Neural cell (in vitro differentiated cells): Measurements from ENCODE around the gene HIVEP2.

Experiments used
- TF ChIP-seq, protein P1 (sequence below): fragments of 450-650 bp; IDR thresholded peaks from 2 replicates; pipeline ENCODE4 v1.5.1; 2014; ENCODE audit warnings: antibody characterized with exemption, mild to moderate bottlenecking, moderate library complexity; ENCODE audit not compliant: poor library complexity, severe bottlenecking
- TF ChIP-seq, protein P2 (sequence below): IDR thresholded peaks from 2 replicates; pipeline ENCODE4 v1.6.1; 2012; ENCODE audit warnings: borderline replicate concordance

DNA sequence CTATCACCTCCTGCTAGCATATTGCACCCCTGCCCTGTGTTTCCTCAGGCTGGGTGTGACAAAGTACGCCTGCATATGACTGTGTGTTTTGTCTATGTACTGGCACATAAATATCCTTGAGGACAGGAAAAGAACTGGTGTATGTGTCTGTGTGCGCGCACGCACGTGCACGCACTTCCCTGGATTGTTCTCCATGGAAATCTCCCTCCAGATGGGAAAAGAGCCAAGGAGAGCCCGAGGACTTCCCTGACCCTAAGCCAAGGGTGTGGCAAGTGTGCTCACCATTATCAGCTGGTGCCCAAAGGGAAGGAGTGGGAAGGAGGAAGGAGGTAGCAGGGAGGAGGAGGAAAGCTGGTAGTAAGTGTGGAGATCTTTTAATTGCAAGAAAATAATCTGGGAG lies 117.6 kb downstream of the HIVEP2 start:
- TF ChIP-seq, protein P1, sequence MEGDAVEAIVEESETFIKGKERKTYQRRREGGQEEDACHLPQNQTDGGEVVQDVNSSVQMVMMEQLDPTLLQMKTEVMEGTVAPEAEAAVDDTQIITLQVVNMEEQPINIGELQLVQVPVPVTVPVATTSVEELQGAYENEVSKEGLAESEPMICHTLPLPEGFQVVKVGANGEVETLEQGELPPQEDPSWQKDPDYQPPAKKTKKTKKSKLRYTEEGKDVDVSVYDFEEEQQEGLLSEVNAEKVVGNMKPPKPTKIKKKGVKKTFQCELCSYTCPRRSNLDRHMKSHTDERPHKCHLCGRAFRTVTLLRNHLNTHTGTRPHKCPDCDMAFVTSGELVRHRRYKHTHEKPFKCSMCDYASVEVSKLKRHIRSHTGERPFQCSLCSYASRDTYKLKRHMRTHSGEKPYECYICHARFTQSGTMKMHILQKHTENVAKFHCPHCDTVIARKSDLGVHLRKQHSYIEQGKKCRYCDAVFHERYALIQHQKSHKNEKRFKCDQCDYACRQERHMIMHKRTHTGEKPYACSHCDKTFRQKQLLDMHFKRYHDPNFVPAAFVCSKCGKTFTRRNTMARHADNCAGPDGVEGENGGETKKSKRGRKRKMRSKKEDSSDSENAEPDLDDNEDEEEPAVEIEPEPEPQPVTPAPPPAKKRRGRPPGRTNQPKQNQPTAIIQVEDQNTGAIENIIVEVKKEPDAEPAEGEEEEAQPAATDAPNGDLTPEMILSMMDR: no peak
- TF ChIP-seq, protein P2, sequence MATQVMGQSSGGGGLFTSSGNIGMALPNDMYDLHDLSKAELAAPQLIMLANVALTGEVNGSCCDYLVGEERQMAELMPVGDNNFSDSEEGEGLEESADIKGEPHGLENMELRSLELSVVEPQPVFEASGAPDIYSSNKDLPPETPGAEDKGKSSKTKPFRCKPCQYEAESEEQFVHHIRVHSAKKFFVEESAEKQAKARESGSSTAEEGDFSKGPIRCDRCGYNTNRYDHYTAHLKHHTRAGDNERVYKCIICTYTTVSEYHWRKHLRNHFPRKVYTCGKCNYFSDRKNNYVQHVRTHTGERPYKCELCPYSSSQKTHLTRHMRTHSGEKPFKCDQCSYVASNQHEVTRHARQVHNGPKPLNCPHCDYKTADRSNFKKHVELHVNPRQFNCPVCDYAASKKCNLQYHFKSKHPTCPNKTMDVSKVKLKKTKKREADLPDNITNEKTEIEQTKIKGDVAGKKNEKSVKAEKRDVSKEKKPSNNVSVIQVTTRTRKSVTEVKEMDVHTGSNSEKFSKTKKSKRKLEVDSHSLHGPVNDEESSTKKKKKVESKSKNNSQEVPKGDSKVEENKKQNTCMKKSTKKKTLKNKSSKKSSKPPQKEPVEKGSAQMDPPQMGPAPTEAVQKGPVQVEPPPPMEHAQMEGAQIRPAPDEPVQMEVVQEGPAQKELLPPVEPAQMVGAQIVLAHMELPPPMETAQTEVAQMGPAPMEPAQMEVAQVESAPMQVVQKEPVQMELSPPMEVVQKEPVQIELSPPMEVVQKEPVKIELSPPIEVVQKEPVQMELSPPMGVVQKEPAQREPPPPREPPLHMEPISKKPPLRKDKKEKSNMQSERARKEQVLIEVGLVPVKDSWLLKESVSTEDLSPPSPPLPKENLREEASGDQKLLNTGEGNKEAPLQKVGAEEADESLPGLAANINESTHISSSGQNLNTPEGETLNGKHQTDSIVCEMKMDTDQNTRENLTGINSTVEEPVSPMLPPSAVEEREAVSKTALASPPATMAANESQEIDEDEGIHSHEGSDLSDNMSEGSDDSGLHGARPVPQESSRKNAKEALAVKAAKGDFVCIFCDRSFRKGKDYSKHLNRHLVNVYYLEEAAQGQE: no peak
